ENCODE measurements around the gene NBR1.

NBR1 gene

GRCh38 chr17:43212641-43213490 lies 41.9 kb downstream of the NBR1 start:
- Histone ChIP-seq H3K27ac (ENCODE audit: extremely low read depth, low read depth, low read length) (no peak overlapping the region), H3K4me1 (ENCODE audit: control insufficient read depth, insufficient read depth, low read length) (no peaks in the 10 kb centered on the region), H3K36me3 (ENCODE audit: control insufficient read depth in 2 of 2, insufficient read depth in 1 of 2, low read length in 2 of 2) (peaks cover 11 to 88% of the 10 kb centered on the region in 2 experiments; a peak in 2 of 3 replicates), H3K9me3 (ENCODE audit: control insufficient read depth, insufficient read depth, low read depth, low read length) (no peaks in the 10 kb centered on the region), H3K4me3 (ENCODE audit: low read depth, low read length) (no peak overlapping the region)
- 0 out of 2 replicates have a peak, but pooled peaks have one; percentile 36 for TF ChIP-seq PRDM1 (tag by site-specific recombination; IDR thresholded peaks at IDR 0.05)
- TF ChIP-seq INSM2 (tag by site-specific recombination; IDR thresholded peaks at IDR 0.05): no peak
- ChIA-PET CTCF (no interaction called here), POLR2A (interaction anchor here (0.6 to 2.2 kb wide), 3 partner anchors 10 to 107 kb away, joined by 3 to 10 read pairs (median 5); no protein-coding TSS in a partner anchor)

- POLR2A ChIA-PET: interaction anchor here (0.6 to 2.2 kb wide), 2 partner anchors 102 to 107 kb away, joined by 3 to 10 read pairs; no protein-coding TSS in a partner anchor
Observed at GRCh38 chr17:43213545-43213944, 42.5 kb downstream of the NBR1 start.

GRCh38 chr17:43215341-43215740 lies 44.3 kb downstream of the NBR1 start:
- CTCF ChIA-PET: interaction anchor here (1.0 kb wide), 1 partner anchor 12 kb away, joined by 3 read pairs; no protein-coding TSS in a partner anchor
- no peak overlapping the region for H3K27ac ChIP-seq (ENCODE audit: extremely low read depth, low read depth, low read length)

More at GRCh38 chr17:43213545-43213944, 42.5 kb downstream of the NBR1 start:
- H3K4me3 ChIP-seq (ENCODE audit: low read depth, low read length): no peak overlapping the region
- TF ChIP-seq ZNF473 (tag by site-specific recombination; IDR thresholded peaks at IDR 0.05) (no peak), ZNF398 (tag by site-specific recombination; IDR thresholded peaks at IDR 0.05) (no peak), ZNF416 (tag by site-specific recombination; IDR thresholded peaks at IDR 0.05) (no peak), ZNF341 (tag by site-specific recombination; IDR thresholded peaks at IDR 0.05; ENCODE audit: low read depth) (no peak), OVOL3 (tag by site-specific recombination; IDR thresholded peaks at IDR 0.05) (no peak), ZNF521 (tag by site-specific recombination; IDR thresholded peaks at IDR 0.05) (no peak), ZNF174 (tag by site-specific recombination; IDR thresholded peaks at IDR 0.05) (no peak), ZNF37A (tag by site-specific recombination; IDR thresholded peaks at IDR 0.05) (no peak), SP7 (tag by site-specific recombination; IDR thresholded peaks at IDR 0.05) (no peak), ZBTB48 (tag by site-specific recombination; IDR thresholded peaks at IDR 0.05) (no peak)
- CTCF ChIA-PET: no interaction called here
- peaks cover 7 to 82% of the 10 kb centered on the region in 2 experiments; a peak in 2 of 3 replicates for H3K36me3 ChIP-seq (ENCODE audit: control insufficient read depth in 2 of 2, insufficient read depth in 1 of 2, low read length in 2 of 2)
- no peaks in the 10 kb centered on the region for H3K4me1 ChIP-seq (ENCODE audit: control insufficient read depth, insufficient read depth, low read length)
- no peak overlapping the region for H3K27ac ChIP-seq (ENCODE audit: extremely low read depth, low read depth, low read length)
- no peaks in the 10 kb centered on the region for H3K9me3 ChIP-seq (ENCODE audit: control insufficient read depth, insufficient read depth, low read depth, low read length)

More at GRCh38 chr17:43215341-43215740, 44.3 kb downstream of the NBR1 start:
- Histone ChIP-seq H3K36me3 (ENCODE audit: control insufficient read depth in 2 of 2, insufficient read depth in 1 of 2, low read length in 2 of 2) (peaks cover 7 to 64% of the 10 kb centered on the region in 2 experiments; a peak in 1 of 3 replicates), H3K9me3 (ENCODE audit: control insufficient read depth, insufficient read depth, low read depth, low read length) (no peaks in the 10 kb centered on the region), H3K4me3 (ENCODE audit: low read depth, low read length) (no peak overlapping the region), H3K4me1 (ENCODE audit: control insufficient read depth, insufficient read depth, low read length) (no peaks in the 10 kb centered on the region)
- POLR2A ChIA-PET: interaction anchor here (0.5 to 0.7 kb wide), 2 partner anchors 100 to 101 kb away, joined by 3 to 5 read pairs; no protein-coding TSS in a partner anchor
- TF ChIP-seq ZNF76 (tag by site-specific recombination; IDR thresholded peaks at IDR 0.05; ENCODE audit: borderline replicate concordance, low read depth) (no peak), ZNF341 (tag by site-specific recombination; IDR thresholded peaks at IDR 0.05; ENCODE audit: low read depth) (no peak), ZNF366 (tag by site-specific recombination; conservative IDR thresholded peaks at IDR 0.05) (no peak), ZNF311 (tag by site-specific recombination; IDR thresholded peaks at IDR 0.05; ENCODE audit: borderline replicate concordance) (no peak)

Data from HEK293 (cell line).